Measurements from ENCODE around the gene TBC1D1.

Gene TBC1D1

DNA sequence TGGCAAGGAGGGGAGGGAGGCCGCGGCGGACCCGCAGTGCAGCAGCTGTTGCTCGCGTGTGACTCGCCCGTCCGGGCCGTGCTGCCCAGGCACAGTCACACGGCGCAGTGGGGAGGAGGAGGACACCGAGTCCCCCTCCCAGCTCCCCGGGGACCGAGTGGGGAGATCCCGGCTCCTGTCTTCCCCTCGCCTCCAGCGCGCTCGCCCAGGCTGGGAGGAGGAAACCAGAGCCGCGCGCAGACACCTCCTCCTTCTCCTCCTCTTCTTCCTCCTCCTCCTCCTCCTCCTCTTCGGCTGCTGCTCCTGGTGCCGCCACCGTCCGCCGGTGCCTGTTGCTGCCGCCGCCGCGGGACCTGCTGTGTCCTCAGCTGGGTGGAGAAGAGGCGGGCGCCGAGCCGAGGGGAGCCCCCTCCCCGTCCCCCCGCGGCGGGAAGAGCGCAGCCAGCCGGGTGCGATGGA is at the start of gene TBC1D1:
Gene TBC1D1 (plus strand): TSS at position 284 of the 459 bp plus-strand sequence. CDS start 11,012 bp downstream, outside the sequence.
- H2AFZ ChIP-seq: peak within 1 kb of the TSS; percentile 73
- H3K79me2 ChIP-seq: no peaks in the 10 kb centered on the region
- H3K27me3 ChIP-seq (ENCODE audit: control insufficient read depth, insufficient read depth, low read length): no peaks in the 10 kb centered on the region
- H3K36me3 ChIP-seq (ENCODE audit: control insufficient read depth, insufficient read depth, low read length): no peaks in the 10 kb centered on the region
- no peaks in the 10 kb centered on the region for H3K4me1 ChIP-seq
- H3K9me3 ChIP-seq (ENCODE audit: control insufficient read depth, low read length): no peaks in the 10 kb centered on the region
- peak within 1 kb of the TSS; percentile 94 for H3K4me2 ChIP-seq (ENCODE audit: low read length)
- TF ChIP-seq, protein P1, sequence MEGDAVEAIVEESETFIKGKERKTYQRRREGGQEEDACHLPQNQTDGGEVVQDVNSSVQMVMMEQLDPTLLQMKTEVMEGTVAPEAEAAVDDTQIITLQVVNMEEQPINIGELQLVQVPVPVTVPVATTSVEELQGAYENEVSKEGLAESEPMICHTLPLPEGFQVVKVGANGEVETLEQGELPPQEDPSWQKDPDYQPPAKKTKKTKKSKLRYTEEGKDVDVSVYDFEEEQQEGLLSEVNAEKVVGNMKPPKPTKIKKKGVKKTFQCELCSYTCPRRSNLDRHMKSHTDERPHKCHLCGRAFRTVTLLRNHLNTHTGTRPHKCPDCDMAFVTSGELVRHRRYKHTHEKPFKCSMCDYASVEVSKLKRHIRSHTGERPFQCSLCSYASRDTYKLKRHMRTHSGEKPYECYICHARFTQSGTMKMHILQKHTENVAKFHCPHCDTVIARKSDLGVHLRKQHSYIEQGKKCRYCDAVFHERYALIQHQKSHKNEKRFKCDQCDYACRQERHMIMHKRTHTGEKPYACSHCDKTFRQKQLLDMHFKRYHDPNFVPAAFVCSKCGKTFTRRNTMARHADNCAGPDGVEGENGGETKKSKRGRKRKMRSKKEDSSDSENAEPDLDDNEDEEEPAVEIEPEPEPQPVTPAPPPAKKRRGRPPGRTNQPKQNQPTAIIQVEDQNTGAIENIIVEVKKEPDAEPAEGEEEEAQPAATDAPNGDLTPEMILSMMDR (IDR thresholded peaks at IDR 0.05): no peak
- H3K4me3 ChIP-seq (ENCODE audit: low read depth, low read length): peak within 1 kb of the TSS; percentile 59
- no peak within 1 kb of the TSS for H3K9ac ChIP-seq
- no peak within 1 kb of the TSS for H3K27ac ChIP-seq

- Histone ChIP-seq H3K4me2 (ENCODE audit: low read length) (no peak overlapping the region), H3K79me2 (no peaks in the 10 kb centered on the region), H3K27me3 (ENCODE audit: control insufficient read depth, insufficient read depth, low read length) (no peaks in the 10 kb centered on the region), H3K4me1 (no peaks in the 10 kb centered on the region), H2AFZ (no peak overlapping the region), H3K36me3 (ENCODE audit: control insufficient read depth, insufficient read depth, low read length) (no peaks in the 10 kb centered on the region), H3K27ac (no peak overlapping the region), H3K9me3 (ENCODE audit: control insufficient read depth, low read length) (no peaks in the 10 kb centered on the region), H3K9ac (no peak overlapping the region), H3K4me3 (ENCODE audit: low read depth, low read length) (no peak overlapping the region)
- TF ChIP-seq, protein P1 (IDR thresholded peaks at IDR 0.05): no peak
Measured at GRCh38 chr4:37844204-37844603, 46.7 kb upstream of the TBC1D1 start.

- no peak overlapping the region for H2AFZ ChIP-seq
- no peak overlapping the region for H3K4me2 ChIP-seq (ENCODE audit: low read length)
- H3K36me3 ChIP-seq (ENCODE audit: control insufficient read depth, insufficient read depth, low read length): no peaks in the 10 kb centered on the region
- H3K79me2 ChIP-seq: no peaks in the 10 kb centered on the region
- TF ChIP-seq, protein P1 (IDR thresholded peaks at IDR 0.05): no peak
- no peak overlapping the region for H3K27ac ChIP-seq
- H3K9ac ChIP-seq: no peak overlapping the region
- H3K4me1 ChIP-seq: no peaks in the 10 kb centered on the region
- no peak overlapping the region for H3K4me3 ChIP-seq (ENCODE audit: low read depth, low read length)
- no peaks in the 10 kb centered on the region for H3K27me3 ChIP-seq (ENCODE audit: control insufficient read depth, insufficient read depth, low read length)
- H3K9me3 ChIP-seq (ENCODE audit: control insufficient read depth, low read length): no peaks in the 10 kb centered on the region
Measured at GRCh38 chr4:37845201-37845600, 45.7 kb upstream of the TBC1D1 start.

GRCh38 chr4:37847311-37847884 is 43.5 kb upstream of the TBC1D1 start:
- H3K36me3 ChIP-seq (ENCODE audit: control insufficient read depth, insufficient read depth, low read length): no peaks in the 10 kb centered on the region
- no peaks in the 10 kb centered on the region for H3K79me2 ChIP-seq
- no peak overlapping the region for H3K4me3 ChIP-seq (ENCODE audit: low read depth, low read length)
- no peaks in the 10 kb centered on the region for H3K27me3 ChIP-seq (ENCODE audit: control insufficient read depth, insufficient read depth, low read length)
- H3K9ac ChIP-seq: no peak overlapping the region
- no peak overlapping the region for H2AFZ ChIP-seq
- H3K4me2 ChIP-seq (ENCODE audit: low read length): no peak overlapping the region
- TF ChIP-seq, protein P1 (IDR thresholded peaks at IDR 0.05): no peak
- H3K4me1 ChIP-seq: no peaks in the 10 kb centered on the region
- H3K9me3 ChIP-seq (ENCODE audit: control insufficient read depth, low read length): no peaks in the 10 kb centered on the region
- H3K27ac ChIP-seq: no peak overlapping the region

DNA sequence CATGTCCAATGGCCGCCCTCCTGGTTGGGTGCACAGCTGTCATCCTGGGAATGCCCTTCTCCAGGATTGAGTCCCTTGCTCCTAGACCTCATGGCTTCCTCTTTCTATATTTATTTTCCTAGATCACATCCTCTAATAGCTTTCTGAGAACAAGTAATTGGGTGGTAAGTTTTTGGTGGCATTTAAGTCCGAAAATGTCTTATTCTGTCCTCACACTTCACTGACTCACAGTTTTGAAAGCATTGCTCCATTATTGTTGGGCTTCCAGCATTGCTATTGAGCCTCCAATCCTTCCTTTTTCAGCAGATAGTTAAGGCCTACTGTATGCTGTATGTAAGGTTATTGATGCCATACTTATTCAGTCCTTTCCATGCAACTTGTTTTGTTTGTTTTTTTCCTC is 38.5 kb upstream of the TBC1D1 start:
- H3K36me3 ChIP-seq (ENCODE audit: control insufficient read depth, insufficient read depth, low read length): no peaks in the 10 kb centered on the region
- no peaks in the 10 kb centered on the region for H3K27me3 ChIP-seq (ENCODE audit: control insufficient read depth, insufficient read depth, low read length)
- TF ChIP-seq, protein P1 (IDR thresholded peaks at IDR 0.05): no peak
- no peak overlapping the region for H2AFZ ChIP-seq
- H3K4me3 ChIP-seq (ENCODE audit: low read depth, low read length): no peak overlapping the region
- H3K4me2 ChIP-seq (ENCODE audit: low read length): no peak overlapping the region
- no peaks in the 10 kb centered on the region for H3K79me2 ChIP-seq
- no peaks in the 10 kb centered on the region for H3K4me1 ChIP-seq
- H3K27ac ChIP-seq: no peak overlapping the region
- H3K9ac ChIP-seq: no peak overlapping the region
- no peaks in the 10 kb centered on the region for H3K9me3 ChIP-seq (ENCODE audit: control insufficient read depth, low read length)

Data from parathyroid adenoma (tissue), 2 donors.